Measurements from ENCODE around the gene MTHFR. TPM values are rescaled to one million over a fixed set of nuclear protein-coding genes. Genes with fewer than 3 reads are reported as not detected.
"Not testable (repeated sequence)": the region's sequence is repeated elsewhere in the genome, so short reads cannot be mapped to it uniquely, and the experiment has no call there.

The MTHFR gene
- total RNA-seq, 1 experiment from 2014 or later = 18.2 TPM

GRCh38 chr1:11804666-11805421 is 920 bp downstream of the MTHFR start:
- Mint-ChIP-seq H3K27me3 (ENCODE audit: low read depth) (no peaks in the 10 kb centered on the region; the same call in 1 of the 2 replicates), H3K36me3 (ENCODE audit: insufficient read depth in 1 of 3, low read depth in 3 of 3) (peaks cover 27 to 46% (median 36%) of the 10 kb centered on the region in 3 experiments), H3K4me3 (peak overlapping the region; percentile 98 to 99), H3K27ac (peak overlapping the region in 2 of 3 experiments; percentile 85 to 89; a peak in 5 of 7 replicates), H3K4me1 (peaks cover 36 to 48% of the 10 kb centered on the region in 2 experiments), H3K9me3 (no peaks in the 10 kb centered on the region)
- no peak for DNase-seq
- Histone ChIP-seq H2AFZ (ENCODE audit: low read length) (no peak overlapping the region), H4K20me1 (ENCODE audit: control insufficient read depth, insufficient read depth, insufficient read length) (no peaks in the 10 kb centered on the region), H3K27me3 (ENCODE audit: insufficient read depth, low read length) (no peaks in the 10 kb centered on the region), H3K79me1 (ENCODE audit: insufficient read depth, low read depth, low read length, poor library complexity, severe bottlenecking) (no peaks in the 10 kb centered on the region), H3K14ac (ENCODE audit: insufficient read depth, low read length) (no peak overlapping the region; the same call in 1 of the 2 replicates), H2BK15ac (ENCODE audit: low read depth, low read length) (no peak overlapping the region), H4K8ac (replicated peaks; ENCODE audit: insufficient read length, low read depth, low read length) (no peak overlapping the region), H2AK5ac (ENCODE audit: insufficient read length, low read length) (no peak overlapping the region), H3T11ph (ENCODE audit: low read length) (no peak overlapping the region), H4K5ac (ENCODE audit: insufficient read length, low read depth, low read length) (no peak overlapping the region), H3K4ac (ENCODE audit: low read depth, low read length) (no peak overlapping the region), H2BK20ac (ENCODE audit: low read depth, low read length, poor library complexity, severe bottlenecking) (no peak overlapping the region), H3K23ac (ENCODE audit: insufficient read length, low read depth, low read length) (no peak overlapping the region), H2BK5ac (ENCODE audit: insufficient read length, low read length) (no peak overlapping the region), H3K23me2 (ENCODE audit: insufficient read length, low read depth, low read length, poor library complexity, severe bottlenecking) (peaks cover 13% of the 10 kb centered on the region), H3K27ac (ENCODE audit: insufficient read length, low read depth, low read length) (no peak overlapping the region), H4K91ac (ENCODE audit: insufficient read length, low read depth, low read length) (no peak overlapping the region), H3K9me3 (ENCODE audit: control insufficient read depth, low read depth, low read length) (no peaks in the 10 kb centered on the region), H3K18ac (ENCODE audit: insufficient read length, low read depth, low read length) (no peak overlapping the region), H3K9ac (ENCODE audit: extremely low read depth, insufficient read length, low read length) (peak overlapping the region; percentile 70), H3K4me2 (ENCODE audit: insufficient read depth, insufficient read length, low read length) (peak overlapping the region; percentile 92), H3K4me1 (ENCODE audit: insufficient read depth, low read length) (peaks cover 3% of the 10 kb centered on the region; the same call in 1 of the 2 replicates), H2BK120ac (ENCODE audit: low read depth, low read length, poor library complexity, severe bottlenecking) (no peak overlapping the region), H2BK12ac (ENCODE audit: insufficient read length, low read depth, low read length) (no peak overlapping the region), H3K79me2 (ENCODE audit: insufficient read depth, low read length) (peaks cover 7% of the 10 kb centered on the region; the same call in 1 of the 2 replicates), H3K56ac (ENCODE audit: insufficient read length, low read depth, low read length) (no peak overlapping the region)
- no peak for TF ChIP-seq CTCF (conservative IDR thresholded peaks at IDR 0.05)
- WGBS (ENCODE audit: extremely low coverage, insufficient read length, low lambda C conversion rate) = no CpG with 5 or more reads among the region's 17 CpGs

- Mint-ChIP-seq H3K27ac (peak overlapping the region; percentile 91 to 94 (median 94); a peak in 6 of 7 replicates), H3K4me3 (peak overlapping the region; percentile 98 to 99), H3K36me3 (ENCODE audit: insufficient read depth in 1 of 3, low read depth in 3 of 3) (peaks cover 23 to 46% (median 36%) of the 10 kb centered on the region in 3 experiments), H3K4me1 (peaks cover 36 to 48% of the 10 kb centered on the region in 2 experiments)
- not testable (repeated sequence) for H2AK5ac ChIP-seq (ENCODE audit: insufficient read length, low read length); H2BK5ac ChIP-seq (ENCODE audit: insufficient read length, low read length); DNase-seq; H3K79me1 ChIP-seq (ENCODE audit: insufficient read depth, low read depth, low read length, poor library complexity, severe bottlenecking); H2AFZ ChIP-seq (ENCODE audit: low read length); H2BK20ac ChIP-seq (ENCODE audit: low read depth, low read length, poor library complexity, severe bottlenecking); H3K79me2 ChIP-seq (ENCODE audit: insufficient read depth, low read length); H2BK120ac ChIP-seq (ENCODE audit: low read depth, low read length, poor library complexity, severe bottlenecking); H3T11ph ChIP-seq (ENCODE audit: low read length); H3K9me3 ChIP-seq (ENCODE audit: control insufficient read depth, low read depth, low read length); H3K18ac ChIP-seq (ENCODE audit: insufficient read length, low read depth, low read length); H3K4ac ChIP-seq (ENCODE audit: low read depth, low read length); H3K27ac ChIP-seq (ENCODE audit: insufficient read length, low read depth, low read length); H4K8ac ChIP-seq (replicated peaks; ENCODE audit: insufficient read length, low read depth, low read length); H3K27me3 ChIP-seq (ENCODE audit: insufficient read depth, low read length); H2BK12ac ChIP-seq (ENCODE audit: insufficient read length, low read depth, low read length); H3K23ac ChIP-seq (ENCODE audit: insufficient read length, low read depth, low read length); H4K20me1 ChIP-seq (ENCODE audit: control insufficient read depth, insufficient read depth, insufficient read length); H3K4me1 ChIP-seq (ENCODE audit: insufficient read depth, low read length); H4K91ac ChIP-seq (ENCODE audit: insufficient read length, low read depth, low read length); H3K9me3 Mint-ChIP-seq; H3K56ac ChIP-seq (ENCODE audit: insufficient read length, low read depth, low read length); H2BK15ac ChIP-seq (ENCODE audit: low read depth, low read length); H4K5ac ChIP-seq (ENCODE audit: insufficient read length, low read depth, low read length); H3K27me3 Mint-ChIP-seq (ENCODE audit: low read depth); H3K14ac ChIP-seq (ENCODE audit: insufficient read depth, low read length)
- Histone ChIP-seq H3K23me2 (ENCODE audit: insufficient read length, low read depth, low read length, poor library complexity, severe bottlenecking) (peaks cover 13% of the 10 kb centered on the region), H3K4me2 (ENCODE audit: insufficient read depth, insufficient read length, low read length) (peak overlapping the region; percentile 92), H3K9ac (ENCODE audit: extremely low read depth, insufficient read length, low read length) (peak overlapping the region; percentile 6)
- no CpG with 5 or more reads among the region's 9 CpGs for WGBS (ENCODE audit: extremely low coverage, insufficient read length, low lambda C conversion rate)
Measured at GRCh38 chr1:11803924-11804665, 1.7 kb downstream of the MTHFR start.
